HG03066 (cell line): ENCODE results near the gene NUP214.
"Not testable (repeated sequence)": the region's sequence is repeated elsewhere in the genome, so short reads cannot be mapped to it uniquely, and the experiment has no call there.

ENCODE experiments used
- ATAC-seq: cut with Tn5 transposase; IDR thresholded peaks from one replicate; pipeline ENCODE4 v1.9.1; 2021; ENCODE audit warnings: low read depth; ENCODE audit not compliant: unreplicated experiment

NUP214 gene

DNA sequence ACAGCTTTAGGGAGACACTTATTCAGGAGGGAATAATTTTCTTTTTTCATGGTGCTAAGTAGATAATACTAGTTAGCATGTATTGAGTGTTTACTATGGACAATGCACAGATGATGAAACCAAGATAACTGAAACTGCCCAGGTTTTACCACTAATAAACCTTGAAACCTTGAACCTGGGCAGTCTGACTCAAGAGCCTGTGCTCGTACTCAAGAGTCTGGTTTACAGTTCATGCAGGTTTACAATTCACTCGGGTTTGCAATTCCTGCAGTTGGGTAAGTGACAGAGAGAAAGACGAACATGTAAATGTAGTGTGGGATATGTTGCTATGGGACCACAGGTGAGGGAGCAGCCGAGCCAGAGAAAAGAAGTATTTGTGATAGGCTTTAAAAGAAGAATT, 28.2 kb downstream of the NUP214 start:
- no peak for ATAC-seq

DNA sequence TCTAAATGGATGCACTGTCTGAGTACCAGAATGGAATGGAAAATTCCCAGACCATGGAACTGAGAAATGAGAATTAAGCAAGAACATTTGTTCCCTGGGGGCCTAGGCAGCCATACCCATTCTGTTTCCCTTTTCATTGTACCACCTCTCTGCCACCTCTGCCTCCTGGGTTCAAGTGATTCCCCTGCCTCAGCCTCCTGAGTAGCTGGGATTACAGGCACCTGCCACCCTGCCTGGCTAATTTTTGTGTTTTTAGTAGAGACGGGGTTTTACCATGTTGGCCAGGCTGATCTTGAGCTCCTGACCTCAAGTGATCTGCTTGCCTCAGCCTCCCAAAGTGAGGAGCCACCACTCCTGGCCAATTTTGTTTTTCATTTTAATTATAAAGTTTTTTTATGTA, 33.3 kb downstream of the NUP214 start:
- not testable (repeated sequence) for ATAC-seq

DNA sequence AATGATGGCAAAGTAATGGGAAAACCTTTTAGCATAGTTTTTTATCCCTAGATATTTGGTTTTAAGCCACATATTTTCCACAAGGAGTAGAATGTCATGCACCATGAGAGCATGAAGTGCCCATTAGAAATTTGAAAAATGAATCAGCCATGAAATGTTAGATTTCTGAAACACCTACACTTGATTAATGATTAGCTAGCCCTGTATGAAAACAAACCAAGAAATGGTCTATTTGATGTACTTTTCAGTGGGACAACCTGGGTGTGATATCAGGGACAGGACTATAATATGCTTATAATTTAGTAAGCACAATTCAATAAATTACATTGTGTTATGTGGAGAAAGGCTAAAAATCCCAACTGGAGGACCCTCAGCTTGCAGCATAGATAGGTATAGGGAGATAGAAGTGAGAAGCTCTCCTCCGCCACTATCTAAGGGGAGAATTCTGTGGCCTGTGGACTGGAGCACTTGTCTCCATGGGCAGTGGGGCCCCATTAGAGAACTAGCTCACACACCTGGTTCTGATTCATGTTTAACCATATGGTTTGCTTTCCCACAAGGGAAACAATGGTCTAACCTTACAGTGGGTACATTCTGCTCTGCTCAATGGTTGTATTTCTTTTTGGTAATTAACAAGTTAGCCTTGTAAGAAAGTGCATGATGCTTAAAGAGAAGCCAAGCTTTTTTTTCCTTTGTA, 35.2 kb downstream of the NUP214 start:
- ATAC-seq = no peak

DNA sequence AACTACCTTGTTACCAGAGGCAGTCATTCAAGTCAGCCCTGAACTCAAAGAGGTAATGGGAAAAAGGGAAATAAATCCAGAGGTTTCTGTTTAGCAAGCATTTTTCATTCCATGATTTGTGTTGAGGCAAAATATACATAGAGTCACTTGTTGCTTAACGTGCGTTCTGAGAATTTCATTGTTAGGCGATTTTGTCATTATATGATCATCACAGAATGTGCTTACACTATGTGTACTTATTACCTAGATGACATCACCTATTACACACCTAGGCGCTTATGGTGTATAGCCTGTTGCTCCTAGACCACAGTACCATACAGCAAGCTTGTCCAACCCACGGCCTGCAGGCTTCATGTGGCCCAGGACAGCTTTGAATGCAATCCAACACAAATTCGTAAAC, 36.2 kb downstream of the NUP214 start:
- no peak for ATAC-seq

DNA sequence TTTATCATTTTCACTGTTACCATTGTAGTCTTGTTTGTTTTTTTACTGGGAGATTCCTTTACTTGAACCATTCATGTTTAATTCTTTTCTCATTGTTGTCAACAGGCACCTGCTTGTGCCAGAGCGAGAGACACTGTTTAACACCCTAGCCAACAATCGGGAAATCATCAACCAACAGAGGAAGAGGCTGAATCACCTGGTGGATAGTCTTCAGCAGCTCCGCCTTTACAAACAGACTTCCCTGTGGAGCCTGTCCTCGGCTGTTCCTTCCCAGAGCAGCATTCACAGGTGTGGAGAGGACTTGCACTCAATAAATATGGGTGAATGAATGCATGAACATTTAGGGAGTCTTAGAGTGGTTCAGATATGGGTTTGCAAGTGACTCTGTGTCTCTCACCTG, 37.5 kb downstream of the NUP214 start:
- ATAC-seq = no peak

DNA sequence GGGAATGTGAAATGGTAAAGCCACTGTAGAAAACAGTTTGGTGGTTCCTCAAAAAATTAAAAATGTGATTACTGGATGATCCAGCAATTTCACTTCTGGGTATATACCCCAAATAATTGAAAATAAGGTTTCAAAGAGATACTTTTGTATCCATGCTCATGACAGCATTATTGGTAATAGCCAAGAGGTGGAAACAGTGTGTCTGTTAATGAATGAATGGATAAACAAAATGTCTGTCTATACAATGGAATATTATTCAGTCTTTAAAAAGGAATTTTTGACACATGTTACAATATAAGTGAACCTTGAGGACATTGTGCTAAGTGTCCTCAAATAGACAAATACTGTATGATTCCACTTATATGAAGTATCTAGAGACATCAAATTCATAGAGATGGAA, 40.1 kb downstream of the NUP214 start:
- ATAC-seq = no peak

DNA sequence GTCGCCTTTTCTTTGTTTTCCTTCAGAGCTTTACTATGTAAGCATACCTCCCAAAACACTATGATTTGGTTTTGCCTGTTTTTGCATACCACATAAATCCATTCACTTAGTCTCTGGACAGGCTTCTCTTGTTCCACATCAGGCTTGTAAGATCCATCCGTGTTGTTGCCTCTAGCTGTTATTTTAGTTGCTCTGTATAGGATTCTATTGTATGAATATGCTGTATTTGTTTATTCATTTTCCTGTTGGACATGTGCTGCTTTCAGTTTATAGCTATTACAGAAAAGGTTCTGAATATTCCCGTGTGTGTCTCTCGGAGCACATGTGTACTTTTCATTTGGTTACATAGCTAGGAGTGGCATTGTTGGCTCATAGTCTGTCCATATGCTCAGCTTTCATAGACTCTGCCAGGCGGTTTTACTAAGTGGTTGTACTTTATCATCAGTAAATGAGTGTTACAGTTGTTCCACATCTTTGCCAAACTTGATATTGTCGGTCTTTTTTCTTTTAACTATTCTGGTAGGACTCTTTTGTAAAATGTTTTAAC, 41.8 kb downstream of the NUP214 start:
- no peak for ATAC-seq

DNA sequence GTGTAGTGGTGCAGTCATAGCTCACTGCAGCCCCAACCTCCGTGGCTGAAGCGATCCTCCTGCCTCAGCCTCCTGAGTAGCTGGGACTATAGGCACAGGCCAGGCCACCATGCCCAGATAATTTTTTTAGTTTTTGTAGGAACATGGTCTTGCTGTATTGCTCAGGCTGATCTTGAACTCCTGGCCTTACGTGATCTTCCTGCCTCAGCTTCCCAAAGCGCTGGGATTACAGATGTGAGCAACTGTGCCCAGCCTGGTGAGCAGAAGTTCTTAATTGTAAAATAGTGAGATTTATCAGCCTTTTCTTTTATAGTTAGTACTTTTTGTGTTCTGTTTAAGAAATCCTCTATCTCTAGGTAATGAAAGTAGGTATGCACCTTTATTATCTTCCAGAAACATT, 42.5 kb downstream of the NUP214 start:
- no peak for ATAC-seq

DNA sequence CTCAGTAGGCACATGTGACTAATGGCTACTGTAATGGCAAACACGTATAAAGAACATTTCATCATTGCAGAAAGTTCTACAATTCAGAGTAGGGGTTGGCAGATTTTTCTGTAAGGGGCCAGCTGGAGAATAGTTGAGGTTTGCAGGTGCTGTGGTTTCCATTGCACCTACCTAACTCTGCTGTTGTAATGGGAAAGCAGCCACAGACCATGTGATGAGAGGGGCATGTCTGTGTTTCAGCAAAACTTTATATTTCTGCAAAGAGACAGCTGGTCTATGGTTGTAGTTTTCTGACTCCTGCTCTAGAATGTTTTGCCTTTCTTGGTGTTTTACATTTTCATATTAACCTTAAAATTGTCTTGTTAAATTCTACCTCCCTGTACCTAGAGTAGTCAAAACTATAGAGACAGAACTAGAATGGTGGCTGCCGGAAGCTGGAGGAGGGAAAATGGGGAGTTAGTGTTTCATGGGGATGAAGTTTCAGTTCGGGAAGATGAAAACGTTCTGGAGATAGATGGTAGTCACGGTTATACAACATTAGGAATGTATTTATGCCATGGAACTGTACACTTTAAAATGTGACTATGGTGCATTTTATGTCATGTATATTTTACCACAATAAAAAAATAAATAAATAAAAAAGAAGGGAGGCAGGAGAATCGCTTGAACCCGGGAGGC, 44.3 kb downstream of the NUP214 start:
- no peak for ATAC-seq

DNA sequence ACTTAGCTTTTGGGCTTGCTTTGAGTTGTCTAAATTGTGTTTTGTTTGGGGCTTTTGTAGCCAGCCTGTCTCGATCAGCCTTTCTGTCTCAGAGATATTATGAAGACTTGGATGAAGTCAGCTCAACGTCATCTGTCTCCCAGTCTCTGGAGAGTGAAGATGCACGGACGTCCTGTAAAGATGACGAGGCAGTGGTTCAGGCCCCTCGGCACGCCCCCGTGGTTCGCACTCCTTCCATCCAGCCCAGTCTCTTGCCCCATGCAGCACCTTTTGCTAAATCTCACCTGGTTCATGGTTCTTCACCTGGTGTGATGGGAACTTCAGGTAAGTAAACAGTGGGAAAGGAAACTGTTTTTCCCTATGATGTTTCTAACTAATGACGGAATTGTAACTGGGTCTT, 48.6 kb downstream of the NUP214 start:
- ATAC-seq = no peak

DNA sequence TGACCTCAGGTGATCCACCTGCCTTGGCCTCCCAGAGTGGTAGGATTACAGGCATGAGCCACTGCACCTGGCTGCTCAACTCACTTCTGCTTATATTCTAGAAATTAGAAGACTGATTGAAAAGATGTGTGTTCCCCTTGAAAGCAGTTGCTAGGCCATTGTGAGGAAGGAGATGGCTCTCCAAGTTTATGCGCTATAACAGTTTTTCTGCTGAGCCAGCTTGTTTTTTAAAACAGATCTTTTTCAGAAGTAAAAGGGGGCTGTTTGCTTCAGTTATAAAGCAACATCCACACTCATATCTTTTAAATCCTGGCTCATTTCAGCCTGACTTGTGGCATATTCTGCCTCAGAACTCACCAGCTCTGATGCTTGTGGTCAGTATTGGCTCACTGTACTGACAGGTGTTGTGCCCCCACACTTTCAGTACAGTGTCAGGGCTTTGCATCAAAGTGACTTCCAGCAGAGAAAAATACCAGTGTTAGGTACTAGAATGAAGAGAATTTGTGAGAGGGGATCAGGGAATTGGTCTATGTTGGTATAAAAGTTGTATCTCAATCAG, 49.4 kb downstream of the NUP214 start:
- ATAC-seq = no peak

DNA sequence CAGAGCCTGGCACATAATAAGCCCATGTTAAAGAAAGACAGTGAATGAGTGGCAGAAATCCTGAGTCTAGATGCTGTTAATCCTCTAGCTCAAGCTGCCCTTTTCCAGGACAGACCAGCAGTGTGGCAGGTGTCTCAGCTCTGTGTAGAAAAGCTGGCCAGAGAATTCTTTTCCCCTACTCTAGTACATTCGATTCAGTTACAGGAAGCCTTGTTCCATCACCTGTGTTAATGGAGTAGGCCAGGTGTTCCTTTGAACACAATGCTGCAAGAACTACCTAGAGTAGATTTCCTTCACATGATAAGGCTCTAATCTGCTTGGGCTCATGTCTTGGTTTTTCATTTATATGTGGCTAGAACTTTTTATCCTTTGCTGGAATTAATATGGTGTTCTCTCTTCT, 52.5 kb downstream of the NUP214 start:
- no peak for ATAC-seq

DNA sequence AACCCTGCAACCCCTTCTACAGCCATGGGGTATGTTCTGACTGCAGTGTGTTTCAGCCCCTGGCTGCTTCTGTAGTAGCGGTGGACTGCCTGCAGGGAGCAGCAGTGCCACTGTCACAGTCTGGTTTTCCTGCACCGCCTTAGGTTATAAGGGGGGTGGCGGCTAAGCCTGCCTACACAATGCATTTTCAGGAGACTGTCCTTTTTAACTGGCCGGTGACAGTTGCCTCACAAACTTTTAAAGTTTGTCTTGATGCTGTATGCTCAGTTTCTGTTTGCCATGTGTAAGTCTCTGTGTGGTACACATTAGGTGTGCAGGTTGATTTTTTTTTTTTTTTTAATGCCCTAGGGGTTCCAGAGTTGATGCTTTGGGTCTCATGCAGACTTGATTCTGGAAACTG, 53.0 kb downstream of the NUP214 start:
- ATAC-seq = no peak

DNA sequence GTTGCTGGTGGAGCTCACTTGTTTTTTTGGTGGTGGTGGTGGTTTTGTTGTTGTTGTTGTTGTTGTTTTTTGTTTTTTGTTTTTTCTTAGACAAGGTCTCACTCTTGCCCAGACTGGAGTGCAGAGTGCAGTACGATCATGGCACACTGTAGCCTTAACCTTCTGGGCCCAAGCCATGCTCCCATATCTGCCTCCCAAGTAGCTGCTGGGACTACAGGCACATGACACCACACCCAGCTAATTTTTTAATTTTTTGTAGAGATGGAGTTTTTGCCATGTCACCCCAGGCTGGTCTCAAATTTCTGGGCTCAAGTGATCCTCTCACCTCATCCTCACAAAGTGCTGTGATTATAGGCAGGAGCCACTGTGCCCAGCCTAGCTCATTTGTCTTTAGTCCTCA, 53.5 kb downstream of the NUP214 start:
- no peak for ATAC-seq

DNA sequence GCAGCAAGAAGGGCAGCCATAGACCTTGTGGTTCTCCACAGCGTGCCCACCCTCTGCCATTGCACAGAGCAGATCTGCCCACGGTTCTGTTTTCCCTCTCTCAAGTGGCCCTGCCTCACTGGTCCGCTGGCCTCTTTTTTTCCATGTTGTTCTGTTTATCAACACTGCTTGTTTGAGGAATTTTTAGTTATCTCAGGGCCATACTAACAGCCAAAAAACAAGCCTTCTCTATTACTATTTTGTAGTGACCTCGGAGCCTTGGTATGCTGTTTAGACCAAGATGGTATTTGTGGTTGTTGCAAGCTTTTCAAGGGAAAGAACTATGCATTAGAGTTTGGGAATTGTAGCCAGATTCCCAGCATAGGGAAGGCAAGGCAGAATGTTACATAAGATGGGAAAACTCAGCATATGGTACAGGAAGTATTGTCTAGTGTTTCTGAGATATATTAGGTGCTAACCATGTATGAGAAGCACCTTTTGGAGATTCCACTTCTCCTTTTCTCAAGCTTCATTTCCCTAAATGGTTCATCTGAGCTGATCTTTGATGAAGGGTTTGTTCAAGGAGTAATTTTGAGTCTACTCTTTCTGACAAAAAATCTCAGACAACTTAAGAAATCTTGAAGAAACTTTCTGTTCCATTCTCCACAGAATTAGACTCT, 54.3 kb downstream of the NUP214 start:
- no peak for ATAC-seq

DNA sequence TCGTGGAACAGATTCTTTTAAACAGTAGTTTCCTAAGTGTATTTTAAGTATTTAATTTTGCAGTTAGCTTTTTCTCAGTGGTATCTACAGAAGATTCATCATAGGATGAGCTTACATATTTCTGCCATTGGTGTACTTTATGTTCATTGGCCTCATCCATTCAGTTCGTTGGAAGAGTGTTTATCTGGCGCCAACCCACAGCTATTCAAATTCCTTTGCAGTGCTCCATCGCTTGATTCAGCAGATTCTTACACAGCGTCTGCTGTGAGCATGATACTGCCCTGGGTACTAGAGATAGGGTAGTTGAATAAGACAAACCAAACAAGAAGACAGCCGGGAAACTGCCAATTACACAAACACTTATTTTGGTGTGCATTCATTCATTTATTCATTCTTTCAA, 55.1 kb downstream of the NUP214 start:
- ATAC-seq = no peak

DNA sequence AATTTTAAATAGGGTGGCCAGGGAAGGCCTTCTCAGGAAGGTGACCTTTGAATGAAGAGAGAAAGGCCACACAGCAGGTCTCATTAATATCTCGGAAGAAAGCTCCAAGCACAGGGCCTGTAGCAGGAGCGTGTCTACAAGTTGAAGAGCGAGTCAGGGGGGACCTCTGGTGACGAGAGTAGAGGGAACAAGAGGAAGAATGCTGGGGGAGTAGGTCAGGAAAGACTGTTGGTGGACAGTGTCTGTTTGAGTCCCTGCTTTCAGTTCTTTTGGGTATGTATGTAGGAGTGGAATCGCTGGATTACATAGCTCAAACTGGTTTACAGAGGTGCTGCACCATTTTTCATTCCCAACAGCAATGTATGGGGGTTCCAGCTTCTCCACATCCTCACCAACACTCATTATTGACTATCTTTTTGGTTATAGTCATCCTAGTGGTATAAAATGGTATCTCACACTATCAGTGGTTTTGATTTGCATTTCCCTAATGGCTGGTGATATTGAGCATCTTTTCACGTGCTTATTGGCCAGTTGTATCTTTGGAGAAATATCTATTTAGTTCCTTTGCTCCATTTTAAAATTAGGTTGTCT, 55.8 kb downstream of the NUP214 start:
- ATAC-seq = no peak

DNA sequence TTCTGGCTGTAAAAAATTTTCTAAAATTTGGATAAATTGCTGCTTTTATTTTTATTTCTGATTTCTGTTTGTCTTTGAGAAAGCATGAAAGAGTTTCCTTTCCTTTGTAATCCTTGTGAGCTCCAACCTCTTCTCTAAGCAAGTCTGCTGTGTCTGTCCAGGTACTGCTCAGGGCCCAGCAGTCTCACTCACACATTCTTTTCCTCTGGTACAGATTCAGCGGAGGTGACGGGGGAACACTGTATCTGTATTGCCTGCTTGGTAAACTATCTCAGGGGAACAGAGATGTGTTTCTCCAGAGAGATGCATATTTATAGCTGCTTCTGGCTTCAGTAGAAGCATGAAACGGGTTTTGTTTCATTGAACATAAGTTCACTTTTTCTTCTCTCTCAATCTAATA, 60.5 kb downstream of the NUP214 start:
- ATAC-seq = no peak

DNA sequence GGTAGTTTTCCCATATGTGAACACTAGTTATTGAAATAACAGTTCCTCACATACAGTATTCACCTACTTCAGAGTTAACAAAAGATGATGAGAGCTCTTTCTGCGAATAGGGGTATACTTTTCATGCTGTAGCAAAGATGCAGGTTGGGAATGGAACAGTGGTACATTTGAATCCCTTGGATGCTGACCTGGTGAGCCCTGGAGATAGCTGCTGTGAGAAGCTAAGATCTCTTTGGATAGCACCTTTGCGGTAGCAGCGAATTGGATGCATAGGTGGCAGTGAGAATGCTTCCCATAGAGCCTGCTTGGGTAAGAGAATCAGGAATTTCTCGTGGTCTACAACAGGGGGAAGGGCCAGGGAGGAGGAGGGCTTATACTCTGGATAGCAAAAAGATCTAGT, 61.2 kb downstream of the NUP214 start:
- ATAC-seq = no peak

DNA sequence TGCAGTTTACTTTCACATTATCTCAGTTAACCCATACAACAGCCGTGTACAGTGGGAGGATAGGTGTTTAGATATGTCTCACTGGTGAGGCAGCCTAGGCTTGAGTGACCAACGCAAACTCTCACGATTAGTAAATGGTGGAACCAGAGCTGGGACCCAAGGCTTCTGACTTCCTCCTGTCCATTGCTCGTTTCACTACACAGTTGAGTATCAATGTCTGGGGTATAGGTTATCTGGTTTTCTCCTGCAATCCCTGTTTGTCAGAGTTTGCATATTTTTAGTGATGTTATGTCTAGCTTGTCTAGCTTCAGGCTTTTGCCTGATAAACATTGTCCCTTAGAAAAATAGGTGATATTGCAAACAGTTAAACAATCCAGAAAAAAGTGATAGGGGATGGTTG, 62.6 kb downstream of the NUP214 start:
- no peak for ATAC-seq

DNA sequence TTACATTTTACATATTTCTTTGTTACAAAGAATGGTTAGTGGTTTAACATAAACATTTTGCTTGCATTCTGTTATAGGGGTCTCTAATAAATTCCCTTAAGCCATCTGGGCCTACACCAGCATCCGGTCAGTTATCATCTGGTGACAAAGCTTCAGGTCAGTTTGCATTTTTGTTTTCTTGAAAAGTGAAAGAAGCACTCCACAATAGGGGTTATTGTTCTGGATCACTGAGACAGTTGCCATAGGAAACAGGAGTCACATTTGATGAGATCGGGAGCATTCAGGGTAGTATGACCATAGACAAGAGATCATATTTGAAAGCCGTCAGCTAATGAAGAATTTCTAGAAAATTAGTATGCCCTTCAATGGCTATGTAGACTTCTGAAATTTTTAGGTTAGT, 63.6 kb downstream of the NUP214 start:
- ATAC-seq = no peak
